ENCODE results near the gene LRCOL1.
A peak's percentile ranks its signal among the peaks of the same experiment; 100 is the strongest.

LRCOL1 gene

DNA sequence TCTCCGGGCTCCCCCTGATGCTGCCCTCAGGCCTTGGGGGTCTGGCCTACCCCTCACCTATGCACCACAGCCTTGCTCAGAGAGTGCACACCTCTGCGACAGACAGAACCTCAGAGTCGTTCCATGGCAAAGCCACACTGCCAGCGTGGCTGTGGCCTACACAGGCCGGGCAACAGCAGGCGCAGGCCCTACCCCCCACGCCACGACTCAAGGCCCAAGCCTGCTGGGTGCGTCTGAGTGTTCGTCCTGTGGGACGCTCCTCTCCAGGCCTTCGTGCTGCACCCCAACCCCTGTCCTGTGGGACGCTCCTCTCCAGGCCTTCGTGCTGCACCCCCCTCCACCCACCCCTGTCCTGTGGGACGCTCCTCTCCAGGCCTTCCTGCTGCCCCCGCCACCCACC, 54.2 kb downstream of the LRCOL1 start:
- TF ChIP-seq, protein P1, sequence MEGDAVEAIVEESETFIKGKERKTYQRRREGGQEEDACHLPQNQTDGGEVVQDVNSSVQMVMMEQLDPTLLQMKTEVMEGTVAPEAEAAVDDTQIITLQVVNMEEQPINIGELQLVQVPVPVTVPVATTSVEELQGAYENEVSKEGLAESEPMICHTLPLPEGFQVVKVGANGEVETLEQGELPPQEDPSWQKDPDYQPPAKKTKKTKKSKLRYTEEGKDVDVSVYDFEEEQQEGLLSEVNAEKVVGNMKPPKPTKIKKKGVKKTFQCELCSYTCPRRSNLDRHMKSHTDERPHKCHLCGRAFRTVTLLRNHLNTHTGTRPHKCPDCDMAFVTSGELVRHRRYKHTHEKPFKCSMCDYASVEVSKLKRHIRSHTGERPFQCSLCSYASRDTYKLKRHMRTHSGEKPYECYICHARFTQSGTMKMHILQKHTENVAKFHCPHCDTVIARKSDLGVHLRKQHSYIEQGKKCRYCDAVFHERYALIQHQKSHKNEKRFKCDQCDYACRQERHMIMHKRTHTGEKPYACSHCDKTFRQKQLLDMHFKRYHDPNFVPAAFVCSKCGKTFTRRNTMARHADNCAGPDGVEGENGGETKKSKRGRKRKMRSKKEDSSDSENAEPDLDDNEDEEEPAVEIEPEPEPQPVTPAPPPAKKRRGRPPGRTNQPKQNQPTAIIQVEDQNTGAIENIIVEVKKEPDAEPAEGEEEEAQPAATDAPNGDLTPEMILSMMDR (IDR thresholded peaks at IDR 0.05; ENCODE audit: low read length): no peak
- no peak for TF ChIP-seq EZH2 (IDR thresholded peaks at IDR 0.05; ENCODE audit: borderline replicate concordance, low read length)
- H3K4me3 ChIP-seq (ENCODE audit: low read depth, low read length, poor library complexity, severe bottlenecking): no peak overlapping the region
- H3K4me2 ChIP-seq (ENCODE audit: low read length): no peak overlapping the region
- no peak overlapping the region for H3K9ac ChIP-seq (ENCODE audit: low read length)
- H3K27me3 ChIP-seq (ENCODE audit: insufficient read depth, low read length): no peaks in the 10 kb centered on the region; the same call in 1 of the 2 replicates
- H3K27ac ChIP-seq (ENCODE audit: low read depth, low read length, poor library complexity, severe bottlenecking): no peak overlapping the region
- no peaks in the 10 kb centered on the region for H3F3A ChIP-seq (ENCODE audit: insufficient read depth, low read length)
- H3K36me3 ChIP-seq (ENCODE audit: insufficient read depth, low read length): no peaks in the 10 kb centered on the region
- no peaks in the 10 kb centered on the region for H3K9me3 ChIP-seq (ENCODE audit: low read length)
- no peaks in the 10 kb centered on the region for H3K79me2 ChIP-seq (ENCODE audit: insufficient read depth, low read length)
- peaks cover 7% of the 10 kb centered on the region for H3K4me1 ChIP-seq (ENCODE audit: insufficient read depth, low read length, severe bottlenecking)
- H3K9me2 ChIP-seq (ENCODE audit: low read depth, low read length): no peaks in the 10 kb centered on the region
- H2AFZ ChIP-seq (ENCODE audit: low read length): no peak overlapping the region
- H4K20me1 ChIP-seq (ENCODE audit: insufficient read depth, low read length): no peaks in the 10 kb centered on the region

DNA sequence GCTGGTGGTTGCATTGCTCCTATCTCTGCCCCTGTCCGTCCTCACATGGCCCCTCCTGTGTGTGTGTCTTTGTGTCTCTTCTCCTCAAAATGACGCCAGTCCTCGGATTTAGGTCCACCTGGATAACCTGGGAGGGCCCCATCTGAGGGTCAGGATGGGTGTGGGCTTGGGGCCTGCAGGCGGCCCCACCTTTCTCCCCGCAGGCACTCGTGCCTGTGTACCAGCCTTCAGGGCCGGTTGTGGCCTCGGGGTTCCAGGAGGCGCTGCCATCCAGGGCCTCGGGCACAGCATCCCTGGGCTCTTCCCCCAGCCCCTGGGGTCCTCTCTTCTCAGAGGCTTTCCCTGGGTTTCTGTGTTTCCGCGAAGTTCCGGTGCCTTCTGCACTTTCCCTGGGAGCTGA, 54.7 kb downstream of the LRCOL1 start:
- Histone ChIP-seq H3K79me2 (ENCODE audit: insufficient read depth, low read length) (no peaks in the 10 kb centered on the region), H2AFZ (ENCODE audit: low read length) (no peak overlapping the region), H3F3A (ENCODE audit: insufficient read depth, low read length) (no peaks in the 10 kb centered on the region), H3K36me3 (ENCODE audit: insufficient read depth, low read length) (no peaks in the 10 kb centered on the region), H4K20me1 (ENCODE audit: insufficient read depth, low read length) (no peaks in the 10 kb centered on the region), H3K27me3 (ENCODE audit: insufficient read depth, low read length) (no peaks in the 10 kb centered on the region; the same call in 1 of the 2 replicates), H3K9me3 (ENCODE audit: low read length) (no peaks in the 10 kb centered on the region), H3K27ac (ENCODE audit: low read depth, low read length, poor library complexity, severe bottlenecking) (no peak overlapping the region), H3K4me2 (ENCODE audit: low read length) (no peak overlapping the region), H3K9me2 (ENCODE audit: low read depth, low read length) (no peaks in the 10 kb centered on the region), H3K4me1 (ENCODE audit: insufficient read depth, low read length, severe bottlenecking) (peaks cover 3% of the 10 kb centered on the region), H3K4me3 (ENCODE audit: low read depth, low read length, poor library complexity, severe bottlenecking) (no peak overlapping the region), H3K9ac (ENCODE audit: low read length) (no peak overlapping the region)
- TF ChIP-seq EZH2 (IDR thresholded peaks at IDR 0.05; ENCODE audit: borderline replicate concordance, low read length): no peak
- TF ChIP-seq, protein P1 (IDR thresholded peaks at IDR 0.05; ENCODE audit: low read length): no peak

DNA sequence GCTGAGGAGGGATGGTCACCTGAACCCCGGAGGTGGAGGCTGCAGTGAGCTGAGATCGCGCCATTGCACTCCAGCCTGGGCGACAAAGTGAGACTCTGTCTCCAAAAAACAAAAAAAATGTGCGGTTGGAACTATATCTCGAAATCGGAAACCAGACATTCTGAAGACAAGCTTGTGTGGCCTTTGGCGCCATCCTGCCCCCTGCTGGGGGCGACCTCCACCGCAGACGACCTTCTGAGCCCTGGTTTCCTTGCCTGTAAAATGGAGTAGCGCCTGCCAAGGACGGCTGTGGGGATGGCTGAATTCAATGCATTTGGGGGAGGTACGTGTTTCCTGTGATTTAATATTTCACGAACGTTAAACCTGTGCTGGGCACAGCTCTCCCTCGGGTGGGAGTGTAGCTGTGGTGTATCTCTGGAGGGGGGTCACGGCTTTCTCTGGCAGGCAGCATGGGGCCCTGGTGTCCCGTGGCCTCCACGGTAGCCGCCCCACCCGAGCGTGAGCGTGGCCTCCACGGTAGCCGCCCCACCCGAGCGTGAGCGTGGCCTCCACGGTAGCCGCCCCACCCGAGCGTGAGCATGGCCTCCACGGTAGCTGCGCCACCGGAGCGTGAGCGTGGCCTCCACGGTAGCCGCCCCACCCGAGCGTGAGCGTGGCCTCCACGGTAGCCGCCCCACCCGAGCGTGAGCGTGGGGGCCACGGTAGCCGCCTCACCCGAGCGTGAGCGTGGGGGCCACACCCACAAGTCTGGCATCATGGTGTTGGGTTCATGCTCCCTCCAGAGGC, 55.3 kb downstream of the LRCOL1 start:
- Histone ChIP-seq H3K27ac (ENCODE audit: low read depth, low read length, poor library complexity, severe bottlenecking) (no peak overlapping the region), H3K9ac (ENCODE audit: low read length) (no peak overlapping the region), H3K4me3 (ENCODE audit: low read depth, low read length, poor library complexity, severe bottlenecking) (no peak overlapping the region), H3K9me2 (ENCODE audit: low read depth, low read length) (no peaks in the 10 kb centered on the region), H3K27me3 (ENCODE audit: insufficient read depth, low read length) (no peaks in the 10 kb centered on the region; the same call in 1 of the 2 replicates), H2AFZ (ENCODE audit: low read length) (no peak overlapping the region), H3K36me3 (ENCODE audit: insufficient read depth, low read length) (no peaks in the 10 kb centered on the region), H3K4me2 (ENCODE audit: low read length) (no peak overlapping the region), H3K9me3 (ENCODE audit: low read length) (no peaks in the 10 kb centered on the region), H3K79me2 (ENCODE audit: insufficient read depth, low read length) (no peaks in the 10 kb centered on the region), H3K4me1 (ENCODE audit: insufficient read depth, low read length, severe bottlenecking) (no peaks in the 10 kb centered on the region), H4K20me1 (ENCODE audit: insufficient read depth, low read length) (no peaks in the 10 kb centered on the region), H3F3A (ENCODE audit: insufficient read depth, low read length) (no peaks in the 10 kb centered on the region)
- TF ChIP-seq EZH2 (IDR thresholded peaks at IDR 0.05; ENCODE audit: borderline replicate concordance, low read length): no peak
- TF ChIP-seq, protein P1 (IDR thresholded peaks at IDR 0.05; ENCODE audit: low read length): peak; percentile 59
